PC-3 (cell line): ENCODE results near the gene FAM229A. TPM values are rescaled to one million over a fixed set of nuclear protein-coding genes. Genes with fewer than 3 reads are reported as not detected.

Experiments used
- ATAC-seq: fragments of 200-7000 bp; cut with Tn5 transposase; 2 replicates; pipeline ENCODE4 v1.9.1; 2020; ENCODE audit warnings: mild to moderate bottlenecking, moderate library complexity
- BruUV-seq: library from RNA; stranded (reverse); fragments of 400-500 nt; replicated peaks from 2 replicates; lab custom pipeline; 2021; lab: Mats Ljungman, UMichigan
- CTCF ChIA-PET: fragments of 300-600 bp; sonication (Branson Sonifier 250); formaldehyde crosslinking; loops from one replicate; lab custom pipeline; 2022; ENCODE audit warnings: antibody characterized with exemption; lab: Charles Lee
- POLR2A ChIA-PET: fragments of 300-600 bp; sonication (Branson Sonifier 250); formaldehyde crosslinking; loops from one replicate; lab custom pipeline; 2022; ENCODE audit warnings: antibody characterized with exemption; ENCODE audit not compliant: unreplicated experiment; lab: Charles Lee
- DNase-seq: peaks from one replicate; pipeline ENCODE4 v3.0.0-alpha.2; 2015
- H2AFZ ChIP-seq: fragments of 300-600 bp; sonication (generic); 2 replicates; pipeline ENCODE4 v1.6.0; 2016; ENCODE audit warnings: antibody characterized with exemption, low read length
- H3F3A ChIP-seq: fragments of 300-600 bp; sonication (generic); one replicate; pipeline ENCODE4 v1.6.0; 2017; ENCODE audit warnings: antibody characterized with exemption, low read length, control low read depth, mild to moderate bottlenecking; ENCODE audit not compliant: unreplicated experiment
- H3K27ac ChIP-seq: fragments of 300-600 bp; sonication (generic); 2 replicates; pipeline ENCODE4 v1.5.1; 2016; ENCODE audit warnings: mild to moderate bottlenecking, low read length
- H3K27me3 ChIP-seq: fragments of 300-600 bp; sonication (generic); 2 replicates; pipeline ENCODE4 v1.6.1; 2016; ENCODE audit warnings: low read length, mixed read lengths
- H3K36me3 ChIP-seq: fragments of 300-600 bp; sonication (generic); 2 replicates; pipeline ENCODE4 v1.6.1; 2016; ENCODE audit warnings: low read depth, mixed run types, low read length, mixed read lengths
- H3K4me1 ChIP-seq: fragments of 300-600 bp; sonication (generic); 2 replicates; pipeline ENCODE4 v1.5.1; 2016; ENCODE audit warnings: low read length; ENCODE audit not compliant: insufficient read depth
- H3K4me2 ChIP-seq: fragments of 300-600 bp; sonication (generic); 2 replicates; pipeline ENCODE4 v1.6.0; 2016; ENCODE audit warnings: low read length
- H3K4me3 ChIP-seq: fragments of 300-600 bp; sonication (generic); 2 replicates; pipeline ENCODE4 v1.5.1; 2016; ENCODE audit warnings: mild to moderate bottlenecking, low read length, mixed read lengths
- H3K79me2 ChIP-seq: fragments of 300-600 bp; sonication (generic); 2 replicates; pipeline ENCODE4 v1.6.1; 2017; ENCODE audit warnings: low read length, mixed read lengths
- H3K9ac ChIP-seq: fragments of 300-600 bp; sonication (generic); 2 replicates; pipeline ENCODE4 v1.6.0; 2016; ENCODE audit warnings: mild to moderate bottlenecking, low read length
- H3K9me2 ChIP-seq: fragments of 300-600 bp; sonication (generic); replicated peaks from 2 replicates; pipeline ENCODE4 v1.6.1; 2016; ENCODE audit warnings: mixed run types, low read length, mixed read lengths
- H3K9me3 ChIP-seq: fragments of 300-600 bp; sonication (generic); 2 replicates; pipeline ENCODE4 v1.6.1; 2016; ENCODE audit warnings: low read length, mixed read lengths
- H4K20me1 ChIP-seq: fragments of 300-600 bp; sonication (generic); 2 replicates; pipeline ENCODE4 v1.6.1; 2016; ENCODE audit warnings: low read length, mixed read lengths
- EZH2 ChIP-seq: fragments of 300-600 bp; sonication (generic); IDR thresholded peaks from one replicate; pipeline ENCODE4 v1.6.1; 2017; ENCODE audit warnings: antibody characterized with exemption, mild to moderate bottlenecking, low read length; ENCODE audit not compliant: unreplicated experiment
- EZH2phosphoT487 ChIP-seq: fragments of 300-600 bp; sonication (generic); IDR thresholded peaks from 2 replicates; pipeline ENCODE4 v1.6.1; 2018; ENCODE audit warnings: mild to moderate bottlenecking, antibody characterized with exemption, low read length, borderline replicate concordance
- intact Hi-C: fragments of 100-400 bp; cut with micrococcal nuclease; formaldehyde crosslinking; loops from 2 replicates; pipeline ENCODE4 v1.9.0; 2023
- total RNA-seq: library from RNA; depleted of rRNA; stranded (reverse); fragments of >200 nt; gene quantifications from 2 replicates; pipeline ENCODE4 v1.2.3, GENCODE V29; 2014
- TF ChIP-seq, protein P1 (sequence below): fragments of 300-600 bp; sonication (generic); conservative IDR thresholded peaks from 2 replicates; pipeline ENCODE4 v1.5.1; 2017; ENCODE audit warnings: antibody characterized with exemption, low read depth, mild to moderate bottlenecking, low read length

Gene FAM229A
- total RNA-seq, 1 experiment from 2014 or later, result 3.0 TPM

DNA sequence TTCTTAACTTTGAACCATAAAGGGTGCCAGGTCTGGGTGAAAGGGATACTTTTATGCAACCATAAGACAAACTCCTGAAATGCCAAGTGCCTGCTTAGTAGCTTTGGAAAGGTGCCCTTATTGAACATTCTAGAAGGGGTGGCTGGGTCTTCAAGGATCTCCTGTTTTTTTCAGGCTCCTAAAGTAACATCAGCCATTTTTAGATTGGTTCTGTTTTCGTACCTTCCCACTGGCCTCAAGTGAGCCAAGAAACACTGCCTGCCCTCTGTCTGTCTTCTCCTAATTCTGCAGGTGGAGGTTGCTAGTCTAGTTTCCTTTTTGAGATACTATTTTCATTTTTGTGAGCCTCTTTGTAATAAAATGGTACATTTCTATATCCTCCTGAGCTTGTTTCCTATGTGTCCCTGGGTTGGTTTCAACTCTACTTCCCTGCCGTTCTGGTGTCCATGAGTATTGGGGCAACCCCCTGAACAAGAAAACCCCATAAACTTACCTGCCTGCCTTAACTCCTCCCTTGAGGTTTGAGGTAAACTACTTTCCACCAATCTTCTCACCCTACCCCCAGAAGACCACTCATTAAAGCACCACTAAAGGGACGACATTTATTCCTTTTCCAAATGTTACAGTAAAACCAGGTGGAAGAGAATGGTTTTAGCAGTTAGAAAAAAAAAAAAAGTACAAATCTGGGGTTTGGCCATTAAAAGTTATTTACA lies 28.9 kb downstream of the FAM229A start:
- intact Hi-C loops, result loop anchor here (5.0 kb wide), 1 partner anchor 91 kb away; no protein-coding TSS in a partner anchor
- ChIA-PET CTCF (interaction anchor here (0.5 to 0.8 kb wide), 2 partner anchors 12 to 39 kb away, joined by 3 to 5 read pairs; no protein-coding TSS in a partner anchor), POLR2A (interaction anchor here (0.6 kb wide), 1 partner anchor 618 kb away, joined by 3 read pairs; no protein-coding TSS in a partner anchor)
- TSS peak; percentile 47 for BruUV-seq
- peak overlapping the region; percentile 86; the same call in 1 of the 2 replicates for H3K4me3 ChIP-seq
- peaks cover 27% of the 10 kb centered on the region for H4K20me1 ChIP-seq
- H3K27ac ChIP-seq, result no peak overlapping the region
- H3K9me3 ChIP-seq, result no peaks in the 10 kb centered on the region
- peak overlapping the region; percentile 98 for H3K4me2 ChIP-seq
- peaks cover 23% of the 10 kb centered on the region for H3K79me2 ChIP-seq
- H3K36me3 ChIP-seq, result peaks cover 36% of the 10 kb centered on the region
- TF ChIP-seq, protein P1, sequence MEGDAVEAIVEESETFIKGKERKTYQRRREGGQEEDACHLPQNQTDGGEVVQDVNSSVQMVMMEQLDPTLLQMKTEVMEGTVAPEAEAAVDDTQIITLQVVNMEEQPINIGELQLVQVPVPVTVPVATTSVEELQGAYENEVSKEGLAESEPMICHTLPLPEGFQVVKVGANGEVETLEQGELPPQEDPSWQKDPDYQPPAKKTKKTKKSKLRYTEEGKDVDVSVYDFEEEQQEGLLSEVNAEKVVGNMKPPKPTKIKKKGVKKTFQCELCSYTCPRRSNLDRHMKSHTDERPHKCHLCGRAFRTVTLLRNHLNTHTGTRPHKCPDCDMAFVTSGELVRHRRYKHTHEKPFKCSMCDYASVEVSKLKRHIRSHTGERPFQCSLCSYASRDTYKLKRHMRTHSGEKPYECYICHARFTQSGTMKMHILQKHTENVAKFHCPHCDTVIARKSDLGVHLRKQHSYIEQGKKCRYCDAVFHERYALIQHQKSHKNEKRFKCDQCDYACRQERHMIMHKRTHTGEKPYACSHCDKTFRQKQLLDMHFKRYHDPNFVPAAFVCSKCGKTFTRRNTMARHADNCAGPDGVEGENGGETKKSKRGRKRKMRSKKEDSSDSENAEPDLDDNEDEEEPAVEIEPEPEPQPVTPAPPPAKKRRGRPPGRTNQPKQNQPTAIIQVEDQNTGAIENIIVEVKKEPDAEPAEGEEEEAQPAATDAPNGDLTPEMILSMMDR, result no peak
- no peak for TF ChIP-seq EZH2
- no peak for TF ChIP-seq EZH2phosphoT487
- H2AFZ ChIP-seq, result no peak overlapping the region
- H3K27me3 ChIP-seq, result no peaks in the 10 kb centered on the region
- DNase-seq (no peak), ATAC-seq (no peak)
- H3K9ac ChIP-seq, result no peak overlapping the region
- peaks cover 3% of the 10 kb centered on the region for H3F3A ChIP-seq
- H3K4me1 ChIP-seq, result peaks cover 52% of the 10 kb centered on the region
- H3K9me2 ChIP-seq, result no peaks in the 10 kb centered on the region

DNA sequence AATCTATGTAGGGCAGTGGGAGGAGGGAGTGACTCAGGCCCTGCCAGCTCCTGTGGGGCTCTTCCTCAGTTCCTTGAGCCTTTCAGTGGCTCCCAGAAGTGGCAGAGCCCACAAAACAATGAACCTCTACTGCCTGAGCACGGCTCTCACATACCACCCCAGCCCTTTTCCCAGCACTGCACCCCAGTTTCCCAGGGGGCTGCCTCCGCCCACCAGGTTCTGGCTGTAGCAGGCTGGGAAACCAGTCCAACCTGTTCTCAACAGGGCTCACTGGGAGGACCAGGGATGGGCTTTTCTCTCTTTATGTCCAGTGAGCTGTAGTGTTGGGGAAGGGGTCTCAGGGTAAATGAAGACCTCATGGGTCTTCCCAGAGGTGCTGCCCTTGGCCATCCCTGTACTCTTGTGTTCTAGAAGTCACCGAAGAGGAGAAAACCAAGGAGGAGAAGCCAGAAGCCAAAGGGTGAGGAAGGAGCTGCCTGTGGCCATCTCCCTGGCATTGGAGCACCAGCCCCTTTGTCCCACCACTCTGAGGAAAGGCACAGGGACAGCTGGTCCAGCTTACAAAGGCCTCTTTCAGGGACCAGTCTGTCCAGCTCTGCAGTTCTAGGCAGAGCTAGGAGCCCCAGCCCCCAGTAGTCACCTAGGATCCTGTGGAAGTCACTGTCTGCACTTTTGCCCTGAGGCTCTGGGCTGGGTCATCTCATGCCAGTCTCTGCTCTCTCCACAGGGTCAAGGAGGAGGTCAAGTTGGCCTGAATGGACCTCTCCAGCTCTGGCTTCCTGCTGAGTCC lies 29.8 kb downstream of the FAM229A start:
- no peak overlapping the region for H3K9ac ChIP-seq
- no peaks in the 10 kb centered on the region for H3K9me3 ChIP-seq
- H3K9me2 ChIP-seq, result no peaks in the 10 kb centered on the region
- H3K27me3 ChIP-seq, result no peaks in the 10 kb centered on the region
- DNase-seq (peak; percentile 50), ATAC-seq (0 out of 2 replicates have a peak, but pooled peaks have one; percentile 6)
- no peak overlapping the region for H3K4me3 ChIP-seq
- H3K36me3 ChIP-seq, result peaks cover 44% of the 10 kb centered on the region
- peaks cover 27% of the 10 kb centered on the region for H4K20me1 ChIP-seq
- H3F3A ChIP-seq, result peaks cover 3% of the 10 kb centered on the region
- ChIA-PET POLR2A (interaction anchor here (0.6 kb wide), 1 partner anchor 617 kb away, joined by 3 read pairs; no protein-coding TSS in a partner anchor), CTCF (interaction anchor here (0.5 kb wide), 1 partner anchor 38 kb away, joined by 3 read pairs; no protein-coding TSS in a partner anchor)
- peak overlapping the region; percentile 44 for H3K27ac ChIP-seq
- peaks cover 43% of the 10 kb centered on the region for H3K4me1 ChIP-seq
- TF ChIP-seq, protein P1, result no peak
- no peak for TF ChIP-seq EZH2phosphoT487
- TF ChIP-seq EZH2, result no peak
- H2AFZ ChIP-seq, result no peak overlapping the region
- intact Hi-C loops, result loop anchor here (5.0 kb wide), 1 partner anchor 90 kb away; no protein-coding TSS in a partner anchor
- peaks cover 23% of the 10 kb centered on the region for H3K79me2 ChIP-seq
- no TSS peak for BruUV-seq
- peak overlapping the region; percentile 21 for H3K4me2 ChIP-seq
